OCI-LY7 (cell line): ENCODE data around the gene RPS6KA3.

Source experiments
- CTCF ChIP-seq: fragments of 200-600 bp; sonication (generic); conservative IDR thresholded peaks from 2 replicates; pipeline ENCODE4 v1.5.1; 2014; ENCODE audit warnings: mild to moderate bottlenecking, antibody characterized with exemption, low read length, moderate library complexity, mixed read lengths
- EZH2phosphoT487 ChIP-seq: fragments of 200-600 bp; sonication (generic); IDR thresholded peaks from 2 replicates; pipeline ENCODE4 v1.6.1; 2018; ENCODE audit warnings: low read depth, borderline replicate concordance, mild to moderate bottlenecking, mixed run types, antibody characterized with exemption, low read length, moderate library complexity, mixed read lengths

GRCh38 chrX:20177093-20177492 lies 89.6 kb downstream of the RPS6KA3 start:
- no peak for TF ChIP-seq CTCF
- TF ChIP-seq EZH2phosphoT487: no peak
